Mammary epithelial cell (primary cell): ENCODE results near the gene SCO2.
"Not testable (repeated sequence)": the region's sequence is repeated elsewhere in the genome, so short reads cannot be mapped to it uniquely, and the experiment has no call there.

Experiments used
- CTCF ChIP-seq, 2 donors: IDR thresholded peaks in 1 of 2; conservative IDR thresholded peaks in 1 of 2; 2 replicates each; pipeline ENCODE4 v1.5.1; 2011 to 2012; ENCODE audit warnings: inconsistent platforms in 2 of 2, low read length in 2 of 2, mild to moderate bottlenecking in 2 of 2, control low read depth in 1 of 2, low read depth in 1 of 2; ENCODE audit not compliant: insufficient read depth in 1 of 2; ENCODE audit errors: extremely low read depth in 1 of 2
- EZH2 ChIP-seq: IDR thresholded peaks from 2 replicates; pipeline ENCODE4 v1.6.1; 2012; ENCODE audit warnings: low read length, inconsistent platforms, borderline replicate concordance

- not testable (repeated sequence) for TF ChIP-seq CTCF (conservative IDR thresholded peaks at IDR 0.05 in 1 of 2, IDR thresholded peaks at IDR 0.05 in 1 of 2; ENCODE audit: extremely low read depth in 1 of 2, insufficient read depth in 1 of 2, low read depth in 1 of 2, low read length in 2 of 2); EZH2
These were observed 5.2 kb downstream of the SCO2 start for GRCh38 chr22:50520184-50520583.
